NCI-H1930 (cell line): Measurements from ENCODE around the gene GJD3.
A peak's percentile ranks its signal among the peaks of the same experiment; 100 is the strongest.

Experiments
- DNase-seq, 2 experiments: peaks; one replicate each; lab custom pipeline; 2025; lab: John Stamatoyannopoulos, UW

Gene GJD3

GRCh38 chr17:40322358-40323315, 41.9 kb downstream of the GJD3 start:
- DNase-seq = no peak

GRCh38 chr17:40321961-40322357, 42.6 kb downstream of the GJD3 start:
- no peak for DNase-seq

- no peak for DNase-seq
Observed at GRCh38 chr17:40321524-40321929, 43.0 kb downstream of the GJD3 start.

- DNase-seq = no peak
Observed at GRCh38 chr17:40320756-40321523, 43.6 kb downstream of the GJD3 start.

DNA sequence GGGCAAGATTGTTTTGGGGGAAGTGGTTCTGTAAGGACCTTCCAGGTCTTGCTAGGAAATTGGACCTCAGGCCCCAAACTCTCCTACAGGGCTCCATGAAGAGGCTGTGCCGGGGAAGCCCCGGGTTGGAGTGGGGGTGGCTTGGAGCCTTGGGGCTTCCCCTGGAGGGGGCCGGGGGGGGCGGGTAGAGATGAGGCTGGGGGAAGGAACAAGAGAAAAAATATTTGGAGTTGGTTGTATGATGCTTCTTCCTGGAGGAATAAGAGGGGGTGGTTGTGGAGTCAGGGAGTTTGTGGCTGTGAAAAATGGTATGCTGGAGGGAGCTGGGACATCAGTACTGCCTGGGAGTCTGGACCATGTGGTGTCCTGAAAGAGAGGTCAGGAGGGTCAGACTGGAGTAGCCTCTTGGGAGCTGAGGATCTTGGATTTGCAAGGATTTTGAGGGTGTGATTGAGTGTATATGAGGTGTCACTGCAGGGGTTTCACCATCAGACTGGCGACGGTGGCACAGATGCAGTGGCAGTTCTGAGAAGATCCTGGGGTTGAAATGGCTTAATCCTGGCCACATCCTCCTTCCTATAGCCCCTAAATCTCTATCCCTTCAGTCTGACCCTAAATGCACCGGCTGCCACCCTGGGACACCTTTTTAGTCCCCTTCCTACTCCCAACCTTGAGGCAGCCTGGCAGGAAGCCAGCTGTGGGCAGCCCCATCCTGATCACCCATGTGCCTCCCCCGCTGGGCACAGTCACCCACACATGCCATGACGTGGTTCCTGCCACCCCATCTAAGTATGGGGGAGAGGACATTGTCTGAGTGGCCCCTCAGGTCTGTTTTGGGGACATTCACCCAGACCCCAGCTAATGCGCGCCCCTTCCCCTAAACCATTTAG, 44.6 kb downstream of the GJD3 start:
- DNase-seq = no peak

- no peak for DNase-seq
Observed at GRCh38 chr17:40318830-40319391, 45.6 kb downstream of the GJD3 start.

GRCh38 chr17:40317880-40318829, 46.4 kb downstream of the GJD3 start:
- peak; percentile 85 to 88 for DNase-seq

GRCh38 chr17:40317345-40317873, 47.1 kb downstream of the GJD3 start:
- DNase-seq = no peak

- no peak for DNase-seq
Observed at GRCh38 chr17:40316571-40317344, 47.8 kb downstream of the GJD3 start.

DNA sequence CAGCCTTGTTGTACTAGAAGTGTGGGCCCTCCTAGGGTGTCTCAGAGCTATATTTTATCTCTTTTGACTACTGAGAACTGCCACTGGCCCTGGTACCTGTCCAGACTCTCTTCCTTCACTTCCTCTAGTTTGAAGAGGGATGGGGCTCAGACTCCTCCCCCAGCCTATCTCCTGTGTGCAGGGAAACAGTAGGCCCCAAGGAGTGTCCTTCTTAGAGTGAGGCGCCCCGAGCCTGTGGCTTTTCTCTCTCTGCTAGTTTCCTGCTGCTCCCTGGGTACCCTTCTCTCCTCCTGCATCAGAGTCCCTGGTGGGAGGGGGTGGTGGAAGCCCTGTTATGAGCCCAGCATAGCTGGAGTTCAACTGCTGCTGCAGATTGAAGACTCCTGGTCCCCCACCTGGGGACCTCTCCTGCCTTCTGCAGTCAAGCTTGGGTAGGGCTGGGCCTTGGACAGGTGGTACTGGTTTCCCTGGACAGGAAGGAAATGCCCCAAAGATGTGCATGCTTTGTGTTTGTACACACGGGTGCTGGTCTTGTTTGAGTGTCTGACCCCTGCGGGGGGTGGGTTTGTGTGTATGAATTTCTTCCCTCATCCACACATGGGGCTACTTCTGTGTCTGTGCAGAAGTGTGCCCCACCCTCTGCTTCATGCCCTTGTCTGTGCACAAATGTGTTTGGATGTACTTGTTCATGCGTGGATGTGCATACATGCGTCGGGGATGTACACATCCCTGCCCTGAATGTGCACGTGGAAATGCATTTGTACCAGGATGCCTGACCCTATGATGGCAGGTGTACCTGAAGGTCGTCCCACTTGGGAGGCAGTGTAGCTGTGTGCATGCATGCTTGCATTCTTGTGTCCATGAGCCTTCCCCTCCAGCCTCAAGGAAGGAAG, 48.6 kb downstream of the GJD3 start:
- no peak for DNase-seq

DNA sequence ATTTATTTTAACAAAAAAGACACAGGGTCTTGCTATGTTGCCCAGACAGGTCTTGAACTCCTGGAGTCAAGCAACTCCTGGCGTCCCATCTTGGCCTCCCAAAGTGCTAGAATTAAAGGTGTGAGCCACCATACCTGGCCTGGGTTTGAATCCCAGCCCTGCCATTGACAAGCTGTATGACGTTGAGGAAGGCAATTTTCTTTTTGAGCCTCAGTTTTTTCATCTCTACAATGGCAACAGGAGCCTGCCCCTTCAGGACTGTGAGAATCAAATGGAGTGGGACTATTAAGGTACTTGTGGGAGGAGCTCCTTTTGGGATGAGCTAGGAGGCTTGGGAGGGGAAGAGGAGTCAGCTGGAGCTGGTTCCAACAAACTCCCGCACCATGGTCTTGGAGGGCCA, 49.3 kb downstream of the GJD3 start:
- DNase-seq = no peak

- DNase-seq = no peak
Observed at GRCh38 chr17:40314584-40314956, 50.0 kb downstream of the GJD3 start.

DNA sequence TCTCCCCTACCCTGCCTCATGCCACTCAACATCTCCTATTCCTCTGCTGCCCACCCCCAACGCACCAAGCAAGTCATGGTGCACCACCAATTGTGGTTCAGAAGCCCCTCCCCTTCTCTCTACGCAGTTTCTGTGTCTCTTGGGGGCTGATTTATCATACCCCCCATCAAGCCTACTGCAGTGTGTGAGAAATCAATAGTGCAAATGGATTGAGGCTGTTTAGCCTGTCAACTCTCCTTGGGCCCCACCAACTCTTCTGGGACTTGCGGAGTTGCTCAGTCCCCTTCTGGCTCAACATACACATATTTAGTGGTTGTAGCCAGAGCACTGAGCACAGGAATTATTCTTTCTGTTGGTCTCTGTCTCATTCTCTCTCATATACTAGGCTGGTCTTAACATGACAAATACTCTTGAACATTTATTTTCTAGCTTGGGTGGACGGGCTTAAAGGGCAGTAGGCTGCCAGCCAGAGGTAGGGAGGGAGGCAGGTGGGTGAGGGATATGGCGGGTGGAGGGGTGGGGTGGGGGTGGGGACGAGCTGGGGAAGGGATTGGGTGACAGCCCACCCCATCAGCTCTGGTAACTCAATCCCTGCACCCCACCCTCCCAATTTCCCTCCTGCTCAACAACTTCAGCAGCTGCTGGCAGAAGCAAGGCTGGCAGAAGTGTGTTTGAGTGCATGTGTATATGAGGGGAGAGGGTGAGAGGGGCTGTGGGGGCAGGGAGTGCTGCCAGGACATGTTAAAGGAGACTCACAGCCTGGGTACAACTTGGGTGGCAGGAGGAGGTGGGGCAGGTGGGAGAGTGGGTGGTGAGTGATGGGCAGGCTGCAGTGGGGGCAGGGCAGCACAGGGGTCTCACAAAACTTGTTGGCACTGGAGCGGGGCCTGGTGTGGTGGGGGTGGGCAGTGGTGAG, 50.6 kb downstream of the GJD3 start:
- DNase-seq = no peak
